Astrocyte (in vitro differentiated cells and primary cell): ENCODE results near the gene ANKRD33B.

ENCODE experiments used
- EZH2 ChIP-seq: IDR thresholded peaks from 2 replicates; pipeline ENCODE4 v1.6.1; 2012; ENCODE audit warnings: mild to moderate bottlenecking, low read length, inconsistent platforms; ENCODE audit not compliant: insufficient read depth
- TF ChIP-seq, protein P1 (sequence below): IDR thresholded peaks from 2 replicates; pipeline ENCODE4 v1.5.1; 2011; ENCODE audit warnings: low read depth, mild to moderate bottlenecking, inconsistent platforms, low read length, moderate library complexity; ENCODE audit not compliant: insufficient read depth

- TF ChIP-seq, protein P1, sequence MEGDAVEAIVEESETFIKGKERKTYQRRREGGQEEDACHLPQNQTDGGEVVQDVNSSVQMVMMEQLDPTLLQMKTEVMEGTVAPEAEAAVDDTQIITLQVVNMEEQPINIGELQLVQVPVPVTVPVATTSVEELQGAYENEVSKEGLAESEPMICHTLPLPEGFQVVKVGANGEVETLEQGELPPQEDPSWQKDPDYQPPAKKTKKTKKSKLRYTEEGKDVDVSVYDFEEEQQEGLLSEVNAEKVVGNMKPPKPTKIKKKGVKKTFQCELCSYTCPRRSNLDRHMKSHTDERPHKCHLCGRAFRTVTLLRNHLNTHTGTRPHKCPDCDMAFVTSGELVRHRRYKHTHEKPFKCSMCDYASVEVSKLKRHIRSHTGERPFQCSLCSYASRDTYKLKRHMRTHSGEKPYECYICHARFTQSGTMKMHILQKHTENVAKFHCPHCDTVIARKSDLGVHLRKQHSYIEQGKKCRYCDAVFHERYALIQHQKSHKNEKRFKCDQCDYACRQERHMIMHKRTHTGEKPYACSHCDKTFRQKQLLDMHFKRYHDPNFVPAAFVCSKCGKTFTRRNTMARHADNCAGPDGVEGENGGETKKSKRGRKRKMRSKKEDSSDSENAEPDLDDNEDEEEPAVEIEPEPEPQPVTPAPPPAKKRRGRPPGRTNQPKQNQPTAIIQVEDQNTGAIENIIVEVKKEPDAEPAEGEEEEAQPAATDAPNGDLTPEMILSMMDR, result no peak
- no peak for TF ChIP-seq EZH2
These were observed 123.0 kb downstream of the ANKRD33B start for GRCh38 chr5:10686890-10687289.
